Activated CD4-positive, alpha-beta T cell treated with anti-CD3 and anti-CD28 coated beads, Interleukin-2, amount 10 ng/mL, durations not matched to agents 24 days and 14 days (primary cell): ENCODE measurements around the gene TESK2. TPM values are rescaled to one million over a fixed set of nuclear protein-coding genes. Genes with fewer than 3 reads are reported as not detected.
"Not testable (repeated sequence)": the region's sequence is repeated elsewhere in the genome, so short reads cannot be mapped to it uniquely, and the experiment has no call there.

ENCODE experiments used
- DNase-seq: peaks from one replicate; pipeline ENCODE4 v3.0.0; 2022
- H3K27ac Mint-ChIP-seq: one replicate; pipeline ENCODE4 v1.8.0; 2022; ENCODE audit warnings: mild to moderate bottlenecking, mixed read lengths
- H3K27me3 Mint-ChIP-seq: one replicate; pipeline ENCODE4 v1.8.0; 2022; ENCODE audit warnings: mixed read lengths
- H3K36me3 Mint-ChIP-seq: one replicate; pipeline ENCODE4 v1.8.0; 2022; ENCODE audit warnings: low read depth, mild to moderate bottlenecking, mixed read lengths
- H3K4me1 Mint-ChIP-seq: one replicate; pipeline ENCODE4 v1.8.0; 2021; ENCODE audit warnings: mixed read lengths
- H3K4me3 Mint-ChIP-seq: one replicate; pipeline ENCODE4 v1.8.0; 2022; ENCODE audit warnings: mild to moderate bottlenecking, moderate library complexity, mixed read lengths
- H3K9me3 Mint-ChIP-seq: one replicate; pipeline ENCODE4 v1.8.0; 2021; ENCODE audit warnings: mixed read lengths
- intact Hi-C: fragments of 100-400 bp; cut with micrococcal nuclease; formaldehyde crosslinking; loops from one replicate; pipeline ENCODE4 v1.15.1; 2023
- total RNA-seq: library from RNA; stranded (reverse); gene quantifications from 2 replicates; pipeline ENCODE4 v1.2.3, GENCODE V29; 2022

Gene TESK2
- total RNA-seq, 1 donor from 2014 or later, result 2.6 TPM

- intact Hi-C loops, result no loop called here
- Mint-ChIP-seq H3K27ac (no peak overlapping the region), H3K4me3 (no peak overlapping the region), H3K4me1 (no peaks in the 10 kb centered on the region), H3K9me3 (no peaks in the 10 kb centered on the region), H3K36me3 (no peaks in the 10 kb centered on the region), H3K27me3 (no peaks in the 10 kb centered on the region)
- no peak for DNase-seq
Observed at GRCh38 chr1:45473302-45473701, 17.7 kb downstream of the TESK2 start.

- Mint-ChIP-seq H3K4me3 (no peak overlapping the region), H3K27me3 (no peaks in the 10 kb centered on the region), H3K27ac (no peak overlapping the region), H3K4me1 (no peaks in the 10 kb centered on the region), H3K9me3 (no peaks in the 10 kb centered on the region), H3K36me3 (no peaks in the 10 kb centered on the region)
- DNase-seq, result no peak
- intact Hi-C loops, result no loop called here
Observed at GRCh38 chr1:45470306-45470798, 20.6 kb downstream of the TESK2 start.

GRCh38 chr1:45467353-45467752, 23.6 kb downstream of the TESK2 start:
- H3K27me3 Mint-ChIP-seq, H3K9me3 Mint-ChIP-seq, DNase-seq, H3K36me3 Mint-ChIP-seq, intact Hi-C loops, H3K4me1 Mint-ChIP-seq, H3K4me3 Mint-ChIP-seq, H3K27ac Mint-ChIP-seq: not testable (repeated sequence)

- no peak for DNase-seq
- Mint-ChIP-seq H3K4me1 (no peaks in the 10 kb centered on the region), H3K9me3 (no peaks in the 10 kb centered on the region), H3K27ac (no peak overlapping the region), H3K36me3 (no peaks in the 10 kb centered on the region), H3K27me3 (no peaks in the 10 kb centered on the region), H3K4me3 (no peak overlapping the region)
- intact Hi-C loops, result no loop called here
Observed at GRCh38 chr1:45465277-45465676, 25.7 kb downstream of the TESK2 start.

GRCh38 chr1:45458894-45459293, 32.1 kb downstream of the TESK2 start:
- H3K27ac Mint-ChIP-seq, result no peak overlapping the region
- no peaks in the 10 kb centered on the region for H3K27me3 Mint-ChIP-seq
- intact Hi-C loops, result loop anchor here (10.0 kb wide), 1 partner anchor 64 kb away; no protein-coding TSS in a partner anchor
- H3K9me3 Mint-ChIP-seq, result no peaks in the 10 kb centered on the region
- no peaks in the 10 kb centered on the region for H3K36me3 Mint-ChIP-seq
- no peaks in the 10 kb centered on the region for H3K4me1 Mint-ChIP-seq
- DNase-seq, result no peak
- no peak overlapping the region for H3K4me3 Mint-ChIP-seq

- no peak for DNase-seq
- Mint-ChIP-seq H3K4me3 (no peak overlapping the region), H3K4me1 (no peaks in the 10 kb centered on the region), H3K27me3 (no peaks in the 10 kb centered on the region), H3K36me3 (no peaks in the 10 kb centered on the region), H3K9me3 (no peaks in the 10 kb centered on the region), H3K27ac (no peak overlapping the region)
- intact Hi-C loops, result loop anchor here (10.0 kb wide), 1 partner anchor 62 kb away; no protein-coding TSS in a partner anchor
Observed at GRCh38 chr1:45456531-45456930, 34.4 kb downstream of the TESK2 start.

GRCh38 chr1:45455162-45455561, 35.8 kb downstream of the TESK2 start:
- Mint-ChIP-seq H3K27me3 (no peaks in the 10 kb centered on the region), H3K4me1 (no peaks in the 10 kb centered on the region), H3K36me3 (no peaks in the 10 kb centered on the region), H3K9me3 (no peaks in the 10 kb centered on the region), H3K4me3 (no peak overlapping the region), H3K27ac (no peak overlapping the region)
- DNase-seq, result no peak
- intact Hi-C loops, result loop anchor here (10.0 kb wide), 1 partner anchor 60 kb away; no protein-coding TSS in a partner anchor

GRCh38 chr1:45454464-45454863, 36.5 kb downstream of the TESK2 start:
- DNase-seq, result no peak

GRCh38 chr1:45452503-45452902, 38.5 kb downstream of the TESK2 start:
- no peaks in the 10 kb centered on the region for H3K4me1 Mint-ChIP-seq
- no peaks in the 10 kb centered on the region for H3K9me3 Mint-ChIP-seq
- no peaks in the 10 kb centered on the region for H3K36me3 Mint-ChIP-seq
- intact Hi-C loops, result loop anchor here (10.0 kb wide), 1 partner anchor 58 kb away; no protein-coding TSS in a partner anchor
- DNase-seq, result no peak
- H3K27ac Mint-ChIP-seq, result no peak overlapping the region
- no peaks in the 10 kb centered on the region for H3K27me3 Mint-ChIP-seq
- no peak overlapping the region for H3K4me3 Mint-ChIP-seq

More at GRCh38 chr1:45454464-45454863, 36.5 kb downstream of the TESK2 start:
- Mint-ChIP-seq H3K9me3 (no peaks in the 10 kb centered on the region), H3K4me1 (no peaks in the 10 kb centered on the region), H3K27me3 (no peaks in the 10 kb centered on the region), H3K27ac (no peak overlapping the region), H3K36me3 (no peaks in the 10 kb centered on the region), H3K4me3 (no peak overlapping the region)
- intact Hi-C loops, result loop anchor here (10.0 kb wide), 1 partner anchor 60 kb away; no protein-coding TSS in a partner anchor

- Mint-ChIP-seq H3K4me3 (no peak overlapping the region), H3K36me3 (no peaks in the 10 kb centered on the region), H3K9me3 (no peaks in the 10 kb centered on the region), H3K27ac (no peak overlapping the region), H3K27me3 (no peaks in the 10 kb centered on the region), H3K4me1 (no peaks in the 10 kb centered on the region)
- no peak for DNase-seq
- intact Hi-C loops, result no loop called here
Observed at GRCh38 chr1:45448357-45448756, 42.6 kb downstream of the TESK2 start.

- intact Hi-C loops, result no loop called here
- DNase-seq, result no peak
- H3K4me1 Mint-ChIP-seq, result no peaks in the 10 kb centered on the region
- H3K9me3 Mint-ChIP-seq, result no peaks in the 10 kb centered on the region
- no peak overlapping the region for H3K4me3 Mint-ChIP-seq
- no peaks in the 10 kb centered on the region for H3K27me3 Mint-ChIP-seq
- no peaks in the 10 kb centered on the region for H3K36me3 Mint-ChIP-seq
- H3K27ac Mint-ChIP-seq, result no peak overlapping the region
Observed at GRCh38 chr1:45446950-45447672, 43.9 kb downstream of the TESK2 start.

GRCh38 chr1:45446530-45446929, 44.4 kb downstream of the TESK2 start:
- H3K27ac Mint-ChIP-seq, result no peak overlapping the region
- DNase-seq, result no peak
- H3K4me1 Mint-ChIP-seq, result no peaks in the 10 kb centered on the region
- intact Hi-C loops, result no loop called here
- H3K36me3 Mint-ChIP-seq, result no peaks in the 10 kb centered on the region
- H3K4me3 Mint-ChIP-seq, result no peak overlapping the region
- H3K27me3 Mint-ChIP-seq, result no peaks in the 10 kb centered on the region
- H3K9me3 Mint-ChIP-seq, result no peaks in the 10 kb centered on the region

GRCh38 chr1:45444609-45445131, 46.3 kb downstream of the TESK2 start:
- Mint-ChIP-seq H3K27ac (no peak overlapping the region), H3K36me3 (no peaks in the 10 kb centered on the region), H3K4me3 (no peak overlapping the region), H3K9me3 (no peaks in the 10 kb centered on the region), H3K27me3 (no peaks in the 10 kb centered on the region), H3K4me1 (no peaks in the 10 kb centered on the region)
- intact Hi-C loops, result no loop called here
- peak; percentile 25 for DNase-seq

GRCh38 chr1:45443580-45444446, 47.1 kb downstream of the TESK2 start:
- intact Hi-C loops, result no loop called here
- Mint-ChIP-seq H3K36me3 (no peaks in the 10 kb centered on the region), H3K4me3 (no peak overlapping the region), H3K9me3 (no peaks in the 10 kb centered on the region), H3K4me1 (no peaks in the 10 kb centered on the region), H3K27me3 (no peaks in the 10 kb centered on the region), H3K27ac (no peak overlapping the region)
- DNase-seq, result no peak
